ENCODE measurements around the gene C1orf105.

C1orf105 gene

DNA sequence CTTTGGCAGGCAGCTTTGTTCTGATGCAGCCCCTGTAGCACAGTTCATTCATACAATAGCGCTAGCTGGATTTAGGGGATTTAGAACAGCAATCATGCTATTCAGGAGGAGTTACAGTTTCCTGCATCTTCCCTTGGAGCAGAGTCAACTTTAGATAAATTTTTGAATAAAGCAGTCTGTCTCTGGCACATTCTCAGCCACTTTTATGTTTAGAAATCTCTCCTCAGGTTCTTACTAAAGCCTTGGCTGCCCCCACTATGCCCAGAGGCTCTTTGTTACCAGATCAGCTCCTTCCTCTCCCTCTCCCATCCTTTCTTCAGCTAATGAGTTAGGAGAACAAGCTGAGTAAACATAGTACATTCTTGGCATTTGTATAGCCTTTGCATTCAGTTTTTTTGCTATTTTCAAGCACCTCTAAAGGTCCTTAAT lies 40.4 kb downstream of the C1orf105 start:
- no peak for DNase-seq

DNA sequence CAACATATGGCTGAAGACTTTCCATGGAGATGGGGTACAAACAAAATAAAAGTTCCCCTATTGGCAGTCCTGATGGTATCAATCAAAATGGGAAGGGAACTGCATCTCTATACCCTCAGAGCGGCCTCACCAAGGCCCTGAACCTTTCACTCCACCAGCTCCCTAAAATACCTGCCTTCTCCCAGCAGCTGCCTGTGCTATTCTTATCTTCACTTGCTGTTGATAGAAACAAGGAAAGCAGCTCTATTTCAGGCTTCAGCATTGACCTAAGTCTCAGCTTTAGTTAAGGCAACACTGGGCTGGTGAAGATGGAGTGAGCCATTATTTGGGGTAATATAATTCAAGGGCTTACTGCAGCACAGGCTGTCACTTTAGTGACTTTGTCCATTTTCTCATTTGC lies 45.1 kb downstream of the C1orf105 start:
- no peak for DNase-seq

DNA sequence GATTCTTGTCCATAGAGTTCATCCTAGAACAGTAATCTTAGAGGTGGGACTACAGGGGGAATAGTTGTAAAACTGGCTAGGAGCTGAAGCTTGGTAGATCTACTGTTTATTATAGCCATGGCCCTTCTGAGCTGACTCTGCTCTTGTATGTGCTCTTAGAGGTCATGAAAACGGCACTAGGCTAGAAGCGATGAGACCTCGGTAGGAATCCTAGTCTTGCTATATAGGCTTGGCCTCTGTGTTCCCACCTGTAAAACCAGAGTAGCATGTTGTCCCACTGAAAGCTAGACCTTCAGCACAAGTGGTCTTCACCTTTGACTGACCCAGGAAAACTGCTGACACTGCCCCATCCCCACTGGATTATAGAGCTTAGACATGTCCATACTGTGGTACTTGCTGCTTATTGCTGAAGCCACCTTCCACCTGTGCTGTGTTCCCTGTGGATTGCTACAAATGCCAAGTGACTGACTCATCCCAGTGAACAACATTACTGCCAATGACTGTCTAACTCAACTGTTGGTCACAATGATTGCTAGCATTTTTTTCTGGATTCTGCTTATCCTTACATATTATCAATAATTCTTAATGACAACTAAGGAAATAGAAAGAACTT lies 46.4 kb downstream of the C1orf105 start:
- DNase-seq: no peak

DNA sequence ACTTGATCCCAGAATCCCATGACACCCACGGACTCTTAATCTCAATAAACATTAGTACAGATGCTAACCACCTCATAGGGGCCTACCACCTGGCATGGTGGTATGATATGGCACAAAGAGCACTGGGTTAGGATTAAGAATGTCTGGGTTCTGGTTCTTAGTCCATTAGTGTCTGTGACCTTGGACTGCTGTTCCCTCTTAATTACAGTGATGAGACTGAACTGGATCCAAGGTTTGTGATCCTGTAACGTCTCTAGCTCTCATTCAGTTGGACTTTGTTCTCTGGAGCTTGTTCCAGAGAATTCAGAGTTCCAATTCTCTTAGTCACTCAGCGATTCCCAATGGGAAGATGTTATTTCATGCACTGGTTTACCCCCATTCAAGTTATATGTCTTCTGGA lies 47.0 kb downstream of the C1orf105 start:
- DNase-seq: no peak

DNA sequence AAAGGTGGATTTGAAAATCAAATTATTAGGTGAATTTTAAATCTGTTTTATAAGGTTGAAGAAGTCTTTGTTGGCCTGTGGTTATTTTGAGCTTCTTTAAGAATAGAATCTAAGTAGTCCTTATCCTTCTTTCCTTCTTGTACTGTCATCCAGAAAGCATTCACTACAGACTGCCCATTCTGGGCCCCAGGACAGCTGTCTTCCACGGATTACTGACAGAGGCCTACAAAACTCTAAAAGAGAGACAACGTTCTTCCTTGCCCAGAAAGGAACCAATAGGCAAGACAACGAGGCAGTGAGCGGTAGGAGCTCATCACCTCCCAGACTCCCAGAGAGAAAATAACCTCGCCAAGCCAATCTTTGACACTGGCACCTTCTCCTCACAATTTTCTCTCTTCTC lies 47.8 kb downstream of the C1orf105 start:
- DNase-seq: no peak

DNA sequence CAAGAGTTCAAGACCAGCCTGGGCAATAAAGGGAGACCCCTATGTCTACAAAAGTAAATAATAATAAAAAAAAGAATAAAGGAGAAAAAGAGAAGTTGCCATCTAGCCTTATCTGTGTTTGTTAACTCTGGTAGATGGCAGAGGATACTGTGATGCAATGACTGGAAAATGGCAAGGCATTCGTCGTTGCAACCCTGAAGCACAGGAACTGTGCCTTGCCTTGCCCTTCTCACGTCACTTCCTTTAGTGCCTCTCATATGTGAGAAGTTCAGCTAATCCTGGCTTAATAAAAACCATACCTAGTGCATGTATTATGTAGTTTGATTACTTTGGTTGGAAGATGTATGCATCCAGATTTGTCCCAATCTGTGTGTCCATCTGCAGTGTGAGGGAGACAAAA lies 49.2 kb downstream of the C1orf105 start:
- no peak for DNase-seq

DNA sequence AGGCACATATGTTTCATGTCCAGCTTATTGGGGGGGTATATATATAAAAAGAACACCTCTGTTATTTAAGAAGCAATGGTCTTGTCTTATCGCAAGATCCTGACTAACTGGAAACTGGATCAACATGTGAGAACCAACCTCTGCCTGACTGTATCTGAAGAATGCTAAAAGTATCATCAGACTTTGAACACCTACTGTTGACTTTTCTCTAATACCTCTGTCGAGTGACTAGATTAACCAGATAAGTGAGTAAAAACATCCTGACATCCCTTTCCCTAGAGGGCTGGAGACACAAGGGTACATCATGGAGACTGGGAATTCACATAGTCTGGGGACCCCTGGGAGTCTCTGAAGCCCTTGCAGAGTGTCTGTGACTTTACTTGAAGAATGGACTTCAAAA lies 49.7 kb downstream of the C1orf105 start:
- no peak for DNase-seq

DNA sequence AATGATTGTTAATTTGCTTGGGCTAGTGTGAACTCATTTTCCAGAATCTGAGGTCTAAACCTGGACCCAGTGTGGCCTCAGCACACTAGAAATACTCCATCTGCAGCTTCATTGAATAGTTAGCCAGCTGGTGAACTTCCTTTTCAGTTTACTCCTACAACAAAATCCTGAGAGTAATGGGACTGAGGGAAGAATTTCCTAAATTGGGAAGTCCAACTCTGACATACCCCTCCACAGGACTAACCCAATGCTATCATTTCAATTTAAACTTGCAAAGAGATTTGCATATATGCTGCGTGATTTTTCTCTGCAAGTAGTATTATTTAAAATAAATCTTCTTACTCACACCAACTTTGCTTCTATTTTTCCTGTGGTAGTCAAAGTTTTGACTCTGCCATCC lies 51.2 kb downstream of the C1orf105 start:
- DNase-seq: no peak

DNA sequence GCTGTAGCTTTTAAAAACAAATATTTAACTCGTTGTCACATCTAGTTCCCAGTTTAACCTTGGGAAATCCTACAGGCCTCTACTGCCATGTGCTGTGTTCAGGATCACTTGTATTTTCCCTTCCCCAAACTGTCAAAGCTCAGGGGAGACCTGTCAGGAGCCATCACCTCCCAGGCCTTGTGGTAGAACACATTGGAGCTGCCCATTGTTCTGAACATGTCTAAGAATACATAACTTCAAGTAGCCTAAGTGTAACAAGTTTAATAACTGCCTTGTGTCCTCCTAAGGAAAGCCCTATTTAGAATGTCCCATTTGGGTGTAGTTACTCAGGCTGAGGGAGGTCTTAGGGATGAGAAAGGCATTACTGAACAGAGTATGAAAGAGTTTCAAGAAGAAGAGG lies 52.0 kb downstream of the C1orf105 start:
- DNase-seq: no peak

DNA sequence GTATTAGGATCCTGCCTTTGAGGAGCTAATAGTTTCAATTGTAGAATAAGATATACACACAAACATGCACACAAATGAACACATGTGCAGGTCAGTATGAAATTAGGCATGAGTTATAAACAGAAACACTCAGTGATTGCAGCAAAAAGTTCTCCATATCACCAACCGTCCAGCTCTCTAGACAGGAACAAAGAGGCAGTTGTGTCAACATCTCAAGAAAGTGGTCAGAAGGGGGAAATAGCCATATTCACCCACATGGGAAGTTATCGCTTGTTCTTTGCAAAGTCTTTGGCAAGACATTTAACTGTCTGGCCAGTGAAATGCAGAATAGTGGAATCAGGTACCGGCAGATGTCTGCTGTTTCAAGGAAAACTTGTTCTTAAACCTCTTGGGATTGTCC lies 52.8 kb downstream of the C1orf105 start:
- no peak for DNase-seq

DNA sequence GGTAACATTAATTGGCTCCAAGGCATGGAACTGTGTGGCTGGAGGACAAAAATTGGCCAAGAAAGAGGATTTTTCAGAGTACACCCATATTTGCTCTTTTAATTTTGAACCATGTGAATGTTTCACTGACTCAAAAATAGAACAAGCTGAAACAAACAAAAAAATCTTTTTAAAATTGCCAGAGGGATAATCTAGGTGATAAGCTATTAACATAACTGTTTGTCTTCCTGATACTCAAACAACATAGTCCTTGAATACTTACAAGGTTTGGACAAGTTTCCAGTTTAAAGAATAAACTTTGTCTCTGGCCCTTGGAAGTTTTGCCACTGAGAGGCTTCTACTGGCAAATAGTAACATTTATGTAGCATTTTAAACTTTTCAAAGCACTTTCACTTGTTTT lies 53.4 kb downstream of the C1orf105 start:
- no peak for DNase-seq

DNA sequence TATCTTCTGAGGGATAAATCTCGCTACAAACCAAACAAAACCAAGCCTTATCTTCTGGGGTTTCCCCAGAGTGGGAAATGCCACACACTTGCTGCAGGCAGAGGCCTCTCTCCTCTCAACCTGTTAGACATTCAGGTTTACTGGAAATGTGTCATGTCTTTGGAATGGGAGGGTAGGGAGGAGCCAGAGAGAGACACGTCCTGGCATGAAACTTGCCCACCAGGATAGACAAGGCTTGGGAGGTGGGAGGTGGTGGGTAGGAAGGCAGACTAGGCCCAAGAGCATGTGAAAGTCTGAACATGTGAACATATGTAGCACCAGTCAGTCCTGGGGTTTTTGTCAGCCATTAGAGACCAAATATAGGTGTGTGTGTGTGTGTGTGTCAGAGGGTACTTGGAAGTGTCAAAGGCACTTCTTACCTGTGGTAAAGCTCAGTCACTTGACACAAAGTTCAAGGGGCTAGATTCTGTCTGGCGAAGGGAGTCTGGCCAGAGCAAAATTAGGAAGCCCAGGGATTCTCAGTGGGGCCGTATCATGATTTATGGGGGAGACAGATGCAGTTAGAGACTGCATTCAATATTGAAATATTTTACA lies 55.8 kb downstream of the C1orf105 start:
- DNase-seq: no peak

DNA sequence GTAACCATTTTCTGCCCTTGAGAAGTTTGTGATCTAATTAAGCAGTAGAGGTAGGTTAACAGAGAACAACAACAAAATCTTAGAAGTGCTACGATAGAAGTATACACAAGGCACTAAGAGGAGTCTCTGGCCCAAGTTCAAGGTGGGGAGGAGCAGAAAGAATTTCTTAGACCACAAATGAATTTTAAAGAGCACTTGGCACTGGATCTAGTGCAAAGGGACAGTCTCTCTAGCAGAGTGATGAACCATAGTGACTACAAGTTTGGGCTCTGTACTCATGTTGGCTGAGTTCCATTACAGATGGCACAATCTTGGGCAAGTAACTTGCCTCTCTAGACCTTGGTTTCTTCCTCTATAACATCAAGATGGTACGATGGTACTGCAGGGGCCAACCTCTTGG lies 56.7 kb downstream of the C1orf105 start:
- DNase-seq: no peak

DNA sequence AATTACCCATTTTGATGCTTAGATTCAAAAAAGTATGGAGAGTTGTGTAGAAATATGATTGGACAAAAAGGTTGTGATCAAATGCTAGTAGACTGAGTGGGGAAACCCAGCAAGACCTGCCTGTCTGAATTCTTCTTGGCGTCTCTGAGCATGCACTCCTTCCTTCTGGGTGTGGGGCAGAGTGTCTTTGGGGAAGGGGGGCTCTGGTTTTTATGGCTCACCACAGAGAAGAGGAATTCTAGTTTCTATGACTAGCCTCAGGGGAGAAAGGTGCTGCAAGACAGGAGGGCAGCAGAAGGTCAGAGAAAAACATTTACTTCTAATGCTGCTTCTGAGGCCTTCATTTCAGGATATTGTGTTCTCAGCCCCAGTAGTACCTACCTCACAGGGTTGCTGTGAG lies 57.3 kb downstream of the C1orf105 start:
- DNase-seq: no peak

DNA sequence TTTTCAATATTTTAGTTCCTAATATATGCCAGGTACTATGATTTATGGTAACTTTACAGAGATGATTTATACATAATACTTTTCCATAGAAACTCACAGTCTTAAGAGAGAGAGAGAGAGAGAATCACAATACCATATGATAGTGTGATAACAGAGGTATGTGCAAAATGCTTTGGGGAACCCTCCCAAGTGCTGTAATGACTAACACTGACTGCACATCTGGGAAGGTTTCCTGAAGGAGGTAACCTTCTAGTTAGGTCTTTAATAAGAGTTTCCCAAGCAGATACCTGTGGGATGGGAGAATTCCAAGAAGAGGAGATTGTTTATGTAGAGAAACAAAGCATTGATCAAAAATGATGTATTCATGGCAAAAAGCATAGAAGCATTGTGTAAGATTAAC lies 58.0 kb downstream of the C1orf105 start:
- DNase-seq: no peak

DNA sequence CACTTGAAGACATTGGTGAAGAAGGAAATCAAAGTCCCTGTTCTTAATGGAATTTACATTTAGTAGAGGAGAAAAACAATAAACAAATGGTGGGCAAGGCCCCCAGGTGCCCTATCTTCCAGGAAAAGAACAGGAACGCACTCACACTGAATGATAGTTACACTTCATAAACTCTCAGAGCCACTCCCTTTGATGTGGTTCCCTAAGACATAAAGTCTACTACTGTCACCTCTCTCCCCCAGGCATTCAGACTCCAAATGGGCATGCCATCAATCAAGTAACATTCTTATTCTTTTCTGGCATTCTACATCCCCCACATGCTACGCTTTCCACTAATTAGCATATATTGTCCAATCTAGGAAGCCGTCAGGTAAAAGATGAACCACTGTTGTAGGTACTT lies 59.9 kb downstream of the C1orf105 start:
- no peak for DNase-seq

DNA sequence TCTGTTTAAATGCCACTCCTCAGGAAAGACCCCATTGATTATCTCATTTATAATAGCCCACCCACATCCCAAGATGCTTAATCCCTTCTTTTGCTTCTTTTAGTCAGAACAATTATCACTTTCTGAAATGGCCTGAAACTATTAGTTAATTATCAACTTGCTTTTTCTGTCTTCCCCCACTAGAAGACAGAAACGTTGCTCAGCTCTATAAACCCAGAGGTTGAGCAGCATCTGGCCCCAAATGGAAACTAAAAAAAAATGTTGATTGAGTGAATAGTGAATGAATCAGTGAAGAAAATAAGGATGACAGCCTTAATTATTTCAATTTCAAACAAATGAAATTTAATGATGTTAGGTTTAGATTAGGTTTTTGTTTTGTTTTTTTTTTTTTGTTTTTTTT lies 61.6 kb downstream of the C1orf105 start:
- no peak for DNase-seq

DNA sequence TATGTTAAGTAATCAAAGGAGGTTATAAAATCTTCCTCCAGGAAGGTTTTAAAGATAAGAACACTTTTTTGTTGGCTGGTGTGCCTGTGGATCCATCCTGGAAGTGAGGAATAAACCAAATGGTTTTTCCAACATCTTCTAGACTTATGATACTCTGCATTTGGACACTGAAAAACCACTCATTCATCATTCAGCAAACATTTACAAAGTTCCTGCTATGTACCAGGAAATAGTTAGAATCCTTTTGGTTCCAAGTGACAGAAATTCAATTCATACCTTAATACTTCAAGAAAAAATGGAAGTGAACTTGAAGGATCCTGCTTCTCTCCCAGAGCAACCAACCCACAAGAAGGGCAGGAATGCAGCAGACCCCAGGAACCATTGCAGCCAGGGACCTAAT lies 63.0 kb downstream of the C1orf105 start:
- no peak for DNase-seq

DNA sequence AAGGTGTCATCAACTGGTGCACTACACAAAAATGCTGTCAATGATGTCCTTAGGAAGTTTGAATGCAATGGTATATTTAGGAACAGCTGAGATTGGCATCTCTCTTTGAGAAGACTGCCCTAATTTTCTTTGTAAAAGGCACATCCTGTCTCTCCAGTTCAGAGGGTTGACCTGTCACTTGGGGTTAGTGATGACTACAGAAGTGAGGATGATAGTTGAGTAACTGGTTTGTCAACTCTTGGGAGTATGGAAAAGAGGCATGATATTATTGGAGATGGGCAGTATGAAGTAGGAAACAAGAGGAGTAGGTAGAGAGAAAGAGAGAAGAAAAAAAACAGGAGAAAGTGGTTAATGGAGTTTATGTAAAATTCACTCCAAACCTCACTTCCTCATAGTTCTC lies 63.8 kb downstream of the C1orf105 start:
- DNase-seq: no peak

DNA sequence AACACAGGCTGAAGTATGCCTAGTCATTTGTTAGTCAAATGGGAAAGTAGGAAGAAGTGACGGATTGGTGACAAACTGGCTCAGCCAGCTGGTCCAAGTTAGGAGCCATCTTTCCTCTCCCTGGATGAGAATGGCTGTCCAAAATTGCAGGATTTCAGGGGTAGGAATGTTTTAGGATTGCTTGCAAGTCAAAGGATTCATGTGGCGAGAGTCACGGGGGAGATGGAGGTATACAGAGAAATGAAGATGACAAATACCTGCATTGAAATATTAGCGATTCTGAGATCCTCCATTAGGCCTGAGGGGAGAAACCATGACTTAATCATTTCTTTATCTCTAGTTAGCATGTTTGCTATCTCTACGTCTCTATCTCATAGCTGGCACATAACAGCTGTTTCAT lies 65.1 kb downstream of the C1orf105 start:
- no peak for DNase-seq

DNA sequence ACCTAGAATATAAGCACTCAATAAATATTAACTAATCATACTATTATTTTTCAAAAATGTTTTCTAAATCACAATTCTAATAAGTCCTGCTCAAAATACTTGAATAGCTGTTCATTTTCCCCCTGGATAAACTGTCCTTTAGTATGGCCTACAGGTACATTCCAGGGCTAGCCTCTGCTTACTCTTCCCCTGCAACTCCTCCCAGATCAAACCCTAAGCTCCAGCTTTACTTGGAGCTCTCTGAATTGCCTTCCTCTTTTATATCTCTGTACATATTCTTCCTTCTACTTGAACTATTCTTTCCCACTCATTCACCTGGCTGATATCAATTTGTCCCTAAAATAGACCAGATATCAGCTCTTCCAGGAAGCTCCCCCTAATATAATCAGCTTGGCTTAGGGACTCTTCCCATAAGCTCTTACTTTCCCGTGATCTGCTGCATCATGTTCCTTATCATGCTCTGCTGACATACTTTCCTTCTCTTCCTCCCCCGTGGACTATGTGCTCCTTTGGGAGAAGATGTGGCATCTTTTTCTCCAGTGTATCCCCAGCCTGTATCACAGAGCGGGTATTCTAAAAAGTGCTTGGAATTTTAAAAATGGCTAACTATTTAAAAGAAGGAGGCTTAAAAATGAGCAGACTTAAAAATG lies 66.4 kb downstream of the C1orf105 start:
- no peak for DNase-seq

DNA sequence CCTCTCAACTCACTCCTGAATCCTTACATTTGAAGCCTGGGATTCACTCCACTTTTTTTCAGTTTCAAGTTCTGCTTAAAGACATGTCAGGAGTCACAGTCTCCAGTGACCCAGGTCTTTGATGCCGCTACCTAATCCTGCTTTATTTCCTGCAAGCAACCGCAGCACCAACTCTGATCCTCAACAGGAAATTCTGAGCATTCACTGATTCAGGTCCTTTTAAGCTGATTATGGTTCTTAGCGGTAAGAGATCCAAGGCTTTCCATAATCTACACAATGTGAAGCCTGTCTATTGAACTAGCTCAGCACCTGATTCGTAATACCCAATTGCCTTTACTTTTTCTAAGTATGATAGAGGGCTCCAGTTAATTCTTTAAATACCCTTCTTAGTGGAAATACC lies 67.1 kb downstream of the C1orf105 start:
- no peak for DNase-seq

DNA sequence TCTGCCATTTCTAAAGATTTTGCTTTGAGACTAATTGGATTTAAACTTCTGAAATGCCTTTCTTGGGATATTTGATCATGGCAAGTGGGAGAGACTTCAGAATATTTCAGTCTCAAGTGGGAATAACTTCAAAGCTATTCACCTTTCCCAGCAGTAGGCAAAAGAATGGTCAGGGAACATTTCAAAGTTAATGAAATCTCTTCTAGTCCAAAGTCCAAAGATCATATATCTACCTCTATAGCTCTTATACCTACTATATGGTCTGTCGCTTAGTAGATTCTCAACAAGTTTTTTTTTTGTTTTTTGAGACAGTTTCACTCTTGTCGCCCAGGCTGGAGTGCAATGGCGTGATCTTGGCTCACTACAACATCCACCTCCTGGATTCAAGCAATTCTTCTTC lies 67.9 kb downstream of the C1orf105 start:
- no peak for DNase-seq

DNA sequence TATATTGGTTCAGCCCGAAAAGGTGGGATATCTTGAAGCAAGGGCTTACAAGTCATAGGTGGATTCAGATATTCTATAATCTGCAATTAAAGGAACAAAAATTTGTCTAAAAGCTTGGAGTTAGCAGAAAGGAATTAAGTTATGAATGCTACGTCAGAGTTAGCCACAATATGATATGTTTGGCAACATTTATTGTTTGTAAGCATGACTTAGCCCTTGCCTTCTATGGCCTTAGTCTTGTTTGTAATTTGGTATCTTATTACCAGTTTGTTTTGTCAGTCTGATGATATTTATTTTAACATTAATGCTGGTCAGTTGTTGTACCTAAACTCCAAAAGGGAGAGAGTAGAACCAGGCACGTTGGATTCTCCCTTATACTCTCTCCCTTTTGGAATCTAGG lies 69.4 kb downstream of the C1orf105 start:
- DNase-seq: no peak

DNA sequence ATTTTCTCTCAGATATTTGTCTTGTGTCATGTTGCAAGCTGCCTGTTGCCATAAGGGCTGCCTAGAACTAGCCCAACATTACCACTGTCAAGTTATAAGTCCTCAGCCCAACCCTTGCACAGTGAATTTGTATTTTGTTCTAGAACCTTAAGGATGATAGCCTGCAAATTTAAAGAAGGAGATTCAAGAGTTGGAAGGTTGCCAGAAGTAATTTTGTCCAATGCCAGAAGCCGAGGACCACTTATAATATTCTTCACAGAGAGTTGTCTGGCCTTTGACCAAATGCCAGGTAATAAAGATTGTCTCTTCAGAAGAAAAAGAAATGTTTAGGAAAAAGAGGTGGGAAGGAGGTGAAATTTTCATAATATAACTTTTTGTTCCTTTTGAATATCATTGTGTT lies 71.9 kb downstream of the C1orf105 start:
- DNase-seq: no peak

All from NCI-H1417 treated with DMSO at 0.1 percent for 48 hours (cell line).